GM19468 (cell line): ENCODE data around the gene OSCP1.

Experiments used
- ATAC-seq: cut with Tn5 transposase; IDR thresholded peaks from one replicate; pipeline ENCODE4 v1.9.1; 2021; ENCODE audit warnings: mild to moderate bottlenecking, moderate library complexity, moderate number of reproducible peaks; ENCODE audit not compliant: unreplicated experiment; ENCODE audit errors: extremely low read depth

The OSCP1 gene

GRCh38 chr1:36450919-36451305, 661 bp upstream of the OSCP1 start:
- no peak for ATAC-seq

- ATAC-seq, result no peak
These were observed 1.7 kb downstream of the OSCP1 start for GRCh38 chr1:36448530-36449056.

GRCh38 chr1:36447450-36447849, 2.8 kb downstream of the OSCP1 start:
- no peak for ATAC-seq

GRCh38 chr1:36446746-36447145, 3.5 kb downstream of the OSCP1 start:
- no peak for ATAC-seq

- ATAC-seq, result no peak
These were observed 4.0 kb downstream of the OSCP1 start for GRCh38 chr1:36446271-36446670.

GRCh38 chr1:36443297-36443696, 7.0 kb downstream of the OSCP1 start:
- ATAC-seq, result no peak

- ATAC-seq, result no peak
These were observed 7.9 kb downstream of the OSCP1 start for GRCh38 chr1:36442337-36442736.

- no peak for ATAC-seq
These were observed 9.6 kb downstream of the OSCP1 start for GRCh38 chr1:36440646-36441045.

GRCh38 chr1:36440044-36440443, 10.2 kb downstream of the OSCP1 start:
- no peak for ATAC-seq

GRCh38 chr1:36438715-36439114, 11.5 kb downstream of the OSCP1 start:
- no peak for ATAC-seq

GRCh38 chr1:36436821-36437220, 13.4 kb downstream of the OSCP1 start:
- ATAC-seq, result no peak

- no peak for ATAC-seq
These were observed 17.1 kb downstream of the OSCP1 start for GRCh38 chr1:36433102-36433501.

- no peak for ATAC-seq
These were observed 17.6 kb downstream of the OSCP1 start for GRCh38 chr1:36432616-36433015.

- no peak for ATAC-seq
These were observed 24.5 kb downstream of the OSCP1 start for GRCh38 chr1:36425791-36426190.

GRCh38 chr1:36421649-36422048, 28.6 kb downstream of the OSCP1 start:
- ATAC-seq, result no peak

GRCh38 chr1:36420836-36421317, 29.4 kb downstream of the OSCP1 start:
- ATAC-seq, result no peak

- ATAC-seq, result no peak
These were observed 29.8 kb downstream of the OSCP1 start for GRCh38 chr1:36420409-36420808.

GRCh38 chr1:36419569-36419968, 30.7 kb downstream of the OSCP1 start:
- ATAC-seq, result no peak

GRCh38 chr1:36419140-36419539, 31.1 kb downstream of the OSCP1 start:
- no peak for ATAC-seq

GRCh38 chr1:36417931-36418330, 32.3 kb downstream of the OSCP1 start:
- ATAC-seq, result no peak

- no peak for ATAC-seq
These were observed 34.5 kb downstream of the OSCP1 start for GRCh38 chr1:36415661-36416326.

- no peak for ATAC-seq
These were observed 35.9 kb downstream of the OSCP1 start for GRCh38 chr1:36414384-36414783.
